Right kidney (tissue), 9 donors: Measurements from ENCODE around the gene ANKEF1.
A peak's percentile ranks its signal among the peaks of the same experiment; 100 is the strongest.

Experiments
- DNase-seq: peaks from one replicate; pipeline ENCODE4 v3.0.0-alpha.2; 2016
- long read RNA-seq, 8 donors: transcript quantifications; one replicate each; lab custom pipeline, GENCODE V29; 2026

The ANKEF1 gene
- long read RNA-seq, donor 1 = 0 reads
- long read RNA-seq, donor 2 = 0 reads
- long read RNA-seq, donor 3, full-length matches to known transcripts = 5 of 5 reads
- long read RNA-seq, donor 3, partial matches to known transcripts = 0 of 5 reads
- long read RNA-seq, donor 3, other reads (novel, unspliced or antisense) = 0 of 5 reads
- long read RNA-seq, donor 4, full-length matches to known transcripts = 1 of 1 reads
- long read RNA-seq, donor 4, partial matches to known transcripts = 0 of 1 reads
- long read RNA-seq, donor 4, other reads (novel, unspliced or antisense) = 0 of 1 reads
- long read RNA-seq, donor 5 = 0 reads
- long read RNA-seq, donor 6, full-length matches to known transcripts = 3 of 3 reads
- long read RNA-seq, donor 6, partial matches to known transcripts = 0 of 3 reads
- long read RNA-seq, donor 6, other reads (novel, unspliced or antisense) = 0 of 3 reads
- long read RNA-seq, donor 7 = 0 reads
- long read RNA-seq, donor 8, full-length matches to known transcripts = 2 of 2 reads
- long read RNA-seq, donor 8, partial matches to known transcripts = 0 of 2 reads
- long read RNA-seq, donor 8, other reads (novel, unspliced or antisense) = 0 of 2 reads

DNA sequence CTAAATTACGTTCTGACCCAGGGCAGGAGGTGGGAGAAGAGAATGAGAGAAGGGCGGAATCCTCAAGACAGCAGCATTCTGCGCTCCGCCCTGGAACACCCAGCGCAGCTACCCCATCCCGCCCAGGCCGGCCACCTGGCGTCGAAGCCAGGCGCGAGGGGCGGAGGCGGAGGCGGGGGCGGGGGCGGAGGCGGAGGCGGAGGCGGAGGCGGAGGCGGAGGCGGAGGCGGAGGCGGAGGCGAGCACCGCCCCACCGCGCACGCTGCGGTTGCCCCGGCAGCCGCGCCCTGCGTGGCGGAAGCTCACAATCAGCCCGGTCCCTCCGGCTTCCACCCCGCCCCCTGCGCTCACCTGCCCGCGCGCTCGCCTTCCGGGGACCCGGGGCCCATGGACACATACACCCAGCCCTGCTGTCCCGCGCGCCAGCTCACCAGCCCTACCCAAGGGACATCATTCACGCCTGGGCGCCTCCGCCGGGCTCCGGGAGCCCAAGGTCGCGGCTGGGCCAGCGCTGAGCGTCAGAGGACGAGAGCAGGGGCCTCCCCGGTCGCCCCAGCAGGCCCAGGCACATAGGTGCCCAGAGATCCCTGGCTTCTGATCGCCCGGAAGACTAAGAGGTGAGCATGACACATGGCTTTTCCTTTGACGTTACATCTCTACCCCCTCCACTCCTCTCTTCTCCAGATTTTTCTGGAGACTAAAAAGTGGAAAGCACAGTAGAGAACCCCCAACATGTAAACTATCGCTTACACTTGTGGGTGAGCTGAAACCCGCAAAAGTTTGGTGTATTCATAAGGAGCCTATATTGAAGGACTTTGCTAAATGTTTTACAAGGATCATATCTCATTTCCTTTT lies at the start of gene ANKEF1:
TSS of gene ANKEF1 (plus strand) at position 271 of the 855 bp plus-strand sequence. CDS start 3,315 bp downstream, outside the sequence.
- peak; percentile 83 for DNase-seq

DNA sequence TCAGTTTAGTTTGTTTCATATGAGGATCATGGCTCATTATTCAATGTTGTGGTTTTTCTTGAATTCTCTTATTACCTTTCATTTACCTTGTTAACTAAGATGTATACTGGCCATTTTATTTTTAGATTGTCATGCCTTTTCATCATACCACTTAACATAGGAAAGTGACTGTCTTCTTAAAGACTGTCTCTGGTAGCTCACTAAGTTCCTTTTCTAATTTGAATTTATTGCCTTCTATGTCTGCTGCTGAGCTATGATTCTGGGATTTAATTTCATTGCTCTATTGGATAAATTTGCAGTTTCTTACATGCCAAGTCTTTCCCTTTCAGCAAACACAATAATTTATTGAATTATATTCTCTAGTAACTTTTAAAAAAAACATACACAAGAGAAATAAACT lies 49.5 kb upstream of the ANKEF1 start:
- DNase-seq = no peak

DNA sequence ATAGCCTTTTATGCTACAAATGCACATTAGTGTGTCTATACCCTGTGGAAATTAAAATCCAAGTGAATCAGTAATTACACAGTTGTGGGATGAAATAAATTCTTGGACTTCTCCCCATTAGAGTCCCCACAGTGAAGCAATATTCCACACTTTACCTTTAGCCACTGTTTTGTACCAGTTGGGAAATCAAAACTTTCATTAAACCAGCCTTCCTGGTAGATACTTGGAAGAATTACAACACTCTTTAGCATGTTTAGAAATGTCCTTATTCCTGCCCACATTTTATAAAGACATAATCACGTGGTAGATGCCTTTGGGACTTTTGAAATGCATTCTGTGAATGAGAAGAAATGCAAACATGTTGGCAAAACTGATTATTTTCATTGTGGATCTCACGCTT lies 49.0 kb upstream of the ANKEF1 start:
- no peak for DNase-seq

DNA sequence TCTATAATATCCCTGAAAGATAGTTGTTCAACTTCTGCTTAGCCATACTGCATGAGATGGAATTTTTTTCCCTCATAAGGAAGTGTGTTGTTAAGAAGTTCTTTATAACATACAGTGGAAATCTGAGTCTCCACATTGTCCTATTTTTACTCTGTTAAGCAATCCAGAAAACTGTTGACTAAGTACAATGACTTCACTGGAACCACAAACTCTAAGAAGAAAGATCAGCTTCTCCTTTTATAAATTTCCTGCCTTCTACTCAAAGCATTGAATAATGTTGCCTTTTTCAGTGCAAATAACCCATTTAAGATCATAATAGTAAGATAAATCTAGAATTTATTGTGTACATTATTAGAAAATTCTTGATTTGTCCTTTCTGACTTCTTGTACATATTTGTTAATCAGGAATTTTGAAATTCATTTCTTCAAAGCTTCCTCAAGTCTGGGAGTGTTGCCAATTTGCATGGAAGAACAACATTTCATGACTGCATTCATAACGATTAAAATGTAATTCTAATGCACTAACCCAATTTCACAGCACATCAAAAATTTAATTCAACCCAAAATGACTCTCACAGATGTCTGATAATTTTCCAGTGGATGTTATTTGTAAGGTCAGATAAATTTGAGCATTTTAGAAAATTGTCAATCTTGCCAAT lies 45.6 kb upstream of the ANKEF1 start:
- DNase-seq = no peak

DNA sequence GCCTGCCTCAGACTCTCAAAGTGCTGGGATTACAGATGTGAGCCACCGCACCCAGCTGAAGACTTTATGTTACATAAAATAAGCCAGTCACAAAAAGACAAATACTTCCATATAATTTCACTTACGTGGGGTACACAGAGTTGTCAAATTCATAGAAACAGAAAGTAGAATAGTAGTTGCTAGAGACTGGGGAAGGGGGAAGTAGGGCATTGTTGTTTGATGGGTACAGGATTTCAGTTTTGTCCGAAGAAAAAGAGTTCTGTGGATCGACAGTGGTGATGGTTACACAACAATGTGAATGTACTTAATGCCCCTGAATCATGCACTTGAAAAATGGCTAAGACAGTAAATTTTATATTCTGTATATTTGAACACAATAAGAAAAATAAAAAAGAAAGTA lies 41.6 kb upstream of the ANKEF1 start:
- DNase-seq = no peak

- DNase-seq = no peak
These were observed 40.1 kb upstream of the ANKEF1 start for GRCh38 chr20:9994676-9995075.

GRCh38 chr20:9995510-9996272 lies 39.1 kb upstream of the ANKEF1 start:
- no peak for DNase-seq

- no peak for DNase-seq
These were observed 37.8 kb upstream of the ANKEF1 start for GRCh38 chr20:9996944-9997343.

DNA sequence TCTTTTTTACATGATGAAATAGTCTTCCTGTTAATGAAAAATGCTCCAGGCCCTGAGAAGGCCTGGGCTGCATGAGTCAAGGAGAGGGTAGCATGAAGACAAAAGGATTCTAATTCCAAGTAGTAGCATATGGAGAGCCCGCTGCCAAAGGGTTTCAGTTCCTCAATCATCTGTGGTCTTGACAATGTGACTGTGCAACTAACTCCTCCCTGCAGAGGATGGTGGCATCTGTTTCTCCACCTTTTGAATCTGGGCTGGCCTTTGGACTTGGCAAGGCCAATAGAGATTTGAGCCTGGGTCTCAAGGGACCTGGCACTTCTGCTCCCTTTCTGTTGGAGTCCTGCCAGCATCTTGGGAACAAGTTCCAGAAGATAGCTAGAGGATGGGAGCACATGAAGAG lies 35.1 kb upstream of the ANKEF1 start:
- DNase-seq = no peak

GRCh38 chr20:10002866-10003265 lies 31.9 kb upstream of the ANKEF1 start:
- no peak for DNase-seq

- DNase-seq = no peak
These were observed 29.9 kb upstream of the ANKEF1 start for GRCh38 chr20:10004900-10005299.

GRCh38 chr20:10005885-10006284 lies 28.9 kb upstream of the ANKEF1 start:
- no peak for DNase-seq

GRCh38 chr20:10006447-10007090 lies 28.2 kb upstream of the ANKEF1 start:
- no peak for DNase-seq

DNA sequence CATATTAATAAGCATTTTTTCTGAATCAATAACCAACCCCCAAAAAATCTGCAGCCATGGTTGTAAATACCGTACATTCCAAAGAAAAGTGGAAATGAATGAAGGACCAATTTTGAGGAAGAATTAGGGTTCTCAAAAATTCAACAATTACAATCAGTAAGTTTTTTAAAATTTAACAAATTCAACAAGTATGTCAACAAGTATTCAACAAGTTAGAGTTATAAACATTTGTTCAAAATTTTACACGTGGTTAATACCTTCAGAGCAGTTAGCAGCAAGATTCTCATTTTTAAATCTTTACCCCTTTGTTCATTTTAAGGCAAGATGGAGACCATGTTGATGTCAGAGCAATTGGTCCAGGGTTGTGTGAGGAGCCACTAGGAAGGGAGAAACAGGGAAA lies 27.6 kb upstream of the ANKEF1 start:
- DNase-seq = no peak

- DNase-seq = no peak
These were observed 27.0 kb upstream of the ANKEF1 start for GRCh38 chr20:10007747-10008146.

DNA sequence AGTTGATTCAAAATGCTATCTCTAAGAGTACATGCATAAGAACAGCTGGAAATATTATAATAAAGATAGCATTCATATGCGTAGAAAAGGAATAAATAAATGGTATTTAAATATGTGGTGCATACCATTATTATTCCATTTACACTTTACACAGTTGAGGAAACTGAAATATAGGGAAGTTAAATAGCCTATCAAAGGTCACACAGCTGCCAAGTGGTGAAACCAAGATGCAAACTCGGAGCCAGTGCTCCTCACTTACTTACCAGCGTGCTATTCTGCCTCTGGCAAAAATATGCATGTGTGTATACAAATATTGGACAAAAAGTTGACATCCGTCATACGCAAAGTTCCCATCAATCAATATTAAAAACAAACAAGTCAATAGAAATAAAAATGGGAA lies 22.3 kb upstream of the ANKEF1 start:
- no peak for DNase-seq

DNA sequence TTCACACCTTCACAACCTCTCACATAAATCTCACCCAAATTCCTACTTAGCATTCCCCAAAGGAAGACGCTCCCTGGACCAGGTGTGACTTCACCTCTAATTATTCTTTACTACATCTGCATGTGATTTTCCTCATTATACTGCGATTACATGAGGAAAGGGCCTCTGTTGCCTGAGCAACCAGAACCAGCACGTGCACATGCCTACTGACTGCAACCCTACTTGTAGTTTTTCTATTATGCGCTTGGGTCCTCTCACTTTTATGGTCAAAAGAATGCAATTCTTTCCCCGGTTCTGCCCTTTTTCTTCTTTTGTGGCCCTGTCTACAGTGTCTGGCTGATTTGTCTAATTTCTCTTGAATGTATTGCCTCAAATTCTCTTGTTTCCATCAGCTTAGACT lies 20.4 kb upstream of the ANKEF1 start:
- DNase-seq = no peak

DNA sequence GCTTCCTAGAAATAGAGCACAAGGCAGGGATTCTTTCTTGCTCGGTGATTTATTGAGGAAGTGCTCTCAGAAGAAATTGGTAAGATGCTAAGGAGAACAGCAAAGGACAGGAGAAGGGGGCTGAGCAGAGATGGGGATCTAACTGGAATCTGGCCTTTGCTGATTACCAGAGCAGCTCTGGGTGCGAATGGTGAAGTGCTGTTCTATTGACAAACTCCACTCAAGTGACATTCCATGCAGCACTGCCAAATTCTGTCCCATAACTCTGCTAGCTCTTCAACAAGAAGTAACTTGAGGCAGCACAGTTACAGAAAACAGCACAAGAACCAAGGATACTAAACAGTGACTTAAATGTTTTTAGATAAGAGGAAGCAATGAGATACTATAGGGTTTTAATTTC lies 13.8 kb upstream of the ANKEF1 start:
- no peak for DNase-seq

DNA sequence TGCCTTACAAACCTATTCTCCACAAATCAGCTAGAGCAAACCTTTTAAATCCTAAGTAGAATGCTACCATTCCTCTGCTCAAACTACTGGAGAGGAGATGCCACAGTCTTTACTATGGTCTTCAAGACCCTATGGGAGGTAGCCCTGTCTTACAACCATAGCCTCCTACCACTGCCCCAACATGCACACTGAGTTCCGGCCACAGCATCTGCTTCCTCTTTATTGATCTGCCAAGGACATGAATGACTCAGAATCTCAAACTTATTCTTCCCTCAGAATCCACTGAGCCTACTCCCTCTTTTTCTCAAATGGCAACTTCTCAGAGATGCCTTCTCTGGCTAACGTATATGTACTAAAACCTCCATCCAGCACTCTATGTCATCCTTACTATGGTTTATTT lies 12.2 kb upstream of the ANKEF1 start:
- DNase-seq = no peak

- no peak for DNase-seq
These were observed 10.9 kb upstream of the ANKEF1 start for GRCh38 chr20:10023911-10024310.
